Coronary artery (tissue), 2 donors: ENCODE measurements around the gene CHEK2.
"Not testable (repeated sequence)": the region's sequence is repeated elsewhere in the genome, so short reads cannot be mapped to it uniquely, and the experiment has no call there.

Source experiments
- DNase-seq: peaks from one replicate; pipeline ENCODE4 v3.0.0-alpha.2; 2017; ENCODE audit warnings: low spot score
- H3K27ac ChIP-seq, 2 donors: fragments of 200-600 bp; sonication (generic); one replicate each; pipeline ENCODE4 v1.5.1; 2016 to 2019
- H3K4me3 ChIP-seq: fragments of 200-600 bp; sonication (generic); 2 replicates; pipeline ENCODE4 v1.5.1; 2016; ENCODE audit warnings: mild to moderate bottlenecking, moderate library complexity
- CTCF ChIP-seq: fragments of 200-600 bp; sonication (generic); IDR thresholded peaks from one replicate; pipeline ENCODE4 v1.5.1; 2019; ENCODE audit warnings: antibody characterized with exemption

CHEK2 gene

GRCh38 chr22:28766628-28767027 is 25.0 kb upstream of the CHEK2 start:
- Histone ChIP-seq H3K4me3 (no peak overlapping the region), H3K27ac (no peak overlapping the region)
- TF ChIP-seq CTCF: no peak
- no peak for DNase-seq

- H3K4me3 ChIP-seq, DNase-seq, H3K27ac ChIP-seq: not testable (repeated sequence)
Measured at GRCh38 chr22:28762000-28762399, 20.4 kb upstream of the CHEK2 start.

- TF ChIP-seq CTCF: no peak
Measured at GRCh38 chr22:28761449-28761755, 19.8 kb upstream of the CHEK2 start.

GRCh38 chr22:28759861-28760560 is 18.4 kb upstream of the CHEK2 start:
- Histone ChIP-seq H3K27ac (no peak overlapping the region), H3K4me3 (no peak overlapping the region)
- DNase-seq: no peak
- no peak for TF ChIP-seq CTCF

More at GRCh38 chr22:28761449-28761755, 19.8 kb upstream of the CHEK2 start:
- Histone ChIP-seq H3K4me3 (no peak overlapping the region), H3K27ac (no peak overlapping the region)
- no peak for DNase-seq

GRCh38 chr22:28754512-28754911 is 12.9 kb upstream of the CHEK2 start:
- not testable (repeated sequence) for H3K27ac ChIP-seq, H3K4me3 ChIP-seq, DNase-seq

GRCh38 chr22:28750471-28750881 is 8.9 kb upstream of the CHEK2 start:
- no peak for DNase-seq
- no peak for TF ChIP-seq CTCF
- H3K27ac ChIP-seq: no peak overlapping the region
- no peak overlapping the region for H3K4me3 ChIP-seq

GRCh38 chr22:28743852-28744251 is 2.2 kb upstream of the CHEK2 start:
- Histone ChIP-seq H3K4me3 (no peak overlapping the region), H3K27ac (no peak overlapping the region)
- DNase-seq: no peak
- TF ChIP-seq CTCF: no peak

- peak overlapping the region; percentile 93 to 99 for H3K27ac ChIP-seq
- peak overlapping the region; percentile 96 for H3K4me3 ChIP-seq
- no peak for TF ChIP-seq CTCF
- DNase-seq: no peak
Measured at GRCh38 chr22:28742562-28742962, 942 bp upstream of the CHEK2 start.
